NCI-H1092 (cell line): Measurements from ENCODE around the gene WDR1.

Experiments used
- DNase-seq: peaks from one replicate; lab custom pipeline; 2025; lab: John Stamatoyannopoulos, UW

WDR1 gene

DNA sequence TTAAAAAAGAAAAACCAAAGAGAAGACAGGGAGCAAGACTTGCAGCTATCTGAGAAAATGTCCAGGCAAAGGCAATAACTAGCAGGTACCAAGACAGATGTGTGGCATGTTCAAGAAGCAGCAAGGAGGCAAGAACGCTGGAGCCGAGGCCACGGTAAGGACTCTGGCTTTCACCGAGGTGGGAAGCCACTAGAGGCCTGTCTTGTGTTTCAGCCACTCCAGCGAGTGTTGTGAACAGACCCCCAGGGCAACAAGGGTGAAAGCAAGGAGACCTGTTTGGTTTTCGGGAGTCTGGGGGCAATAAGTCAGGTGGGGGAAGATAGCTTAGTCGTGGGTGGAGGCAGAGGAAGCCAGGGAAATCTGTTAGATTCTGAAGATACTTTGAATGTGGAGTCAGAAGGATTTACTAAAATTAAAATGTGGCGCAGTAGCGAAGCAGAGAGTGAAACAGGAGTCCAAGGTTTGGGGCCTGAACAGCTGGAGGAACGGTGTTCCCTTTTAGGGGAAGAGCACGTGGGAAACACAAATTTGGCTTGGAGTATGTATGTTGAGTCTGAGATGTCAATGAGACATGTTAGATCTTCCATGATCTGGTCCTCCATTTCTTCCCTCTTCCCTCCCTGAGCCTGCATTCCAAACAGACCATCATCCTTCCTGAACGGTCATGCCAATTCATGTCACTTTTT is 3.1 kb downstream of the WDR1 start:
- DNase-seq = no peak

DNA sequence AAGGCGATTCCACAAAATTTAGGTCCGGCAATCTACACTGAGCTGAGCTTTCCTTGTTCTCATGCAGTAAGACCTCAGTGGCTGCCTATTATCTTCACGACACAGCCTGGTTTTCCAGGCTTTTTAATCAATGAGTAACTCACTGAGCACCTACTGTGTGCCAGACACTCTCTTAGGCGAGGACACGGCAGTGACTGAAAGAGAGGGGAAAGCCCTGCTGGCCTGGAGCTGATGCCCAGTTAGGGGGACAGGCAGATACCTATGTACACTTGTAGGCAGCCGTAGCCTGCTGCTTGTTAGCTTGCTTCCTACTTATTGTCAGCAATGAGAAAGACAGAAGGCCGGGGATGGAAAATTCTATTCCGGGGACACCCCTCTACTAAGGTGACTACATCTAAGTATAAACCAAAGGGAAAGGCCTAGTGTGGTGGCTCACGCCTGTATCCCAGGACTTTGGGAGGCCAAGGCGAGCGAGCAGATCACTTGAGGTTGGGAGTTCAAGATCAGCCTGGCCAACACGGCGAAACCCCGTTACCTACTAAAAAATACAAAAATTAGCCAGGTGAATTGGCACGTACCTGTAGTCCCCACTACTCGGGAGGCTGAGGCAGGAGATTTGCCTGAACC is 3.8 kb downstream of the WDR1 start:
- no peak for DNase-seq

DNA sequence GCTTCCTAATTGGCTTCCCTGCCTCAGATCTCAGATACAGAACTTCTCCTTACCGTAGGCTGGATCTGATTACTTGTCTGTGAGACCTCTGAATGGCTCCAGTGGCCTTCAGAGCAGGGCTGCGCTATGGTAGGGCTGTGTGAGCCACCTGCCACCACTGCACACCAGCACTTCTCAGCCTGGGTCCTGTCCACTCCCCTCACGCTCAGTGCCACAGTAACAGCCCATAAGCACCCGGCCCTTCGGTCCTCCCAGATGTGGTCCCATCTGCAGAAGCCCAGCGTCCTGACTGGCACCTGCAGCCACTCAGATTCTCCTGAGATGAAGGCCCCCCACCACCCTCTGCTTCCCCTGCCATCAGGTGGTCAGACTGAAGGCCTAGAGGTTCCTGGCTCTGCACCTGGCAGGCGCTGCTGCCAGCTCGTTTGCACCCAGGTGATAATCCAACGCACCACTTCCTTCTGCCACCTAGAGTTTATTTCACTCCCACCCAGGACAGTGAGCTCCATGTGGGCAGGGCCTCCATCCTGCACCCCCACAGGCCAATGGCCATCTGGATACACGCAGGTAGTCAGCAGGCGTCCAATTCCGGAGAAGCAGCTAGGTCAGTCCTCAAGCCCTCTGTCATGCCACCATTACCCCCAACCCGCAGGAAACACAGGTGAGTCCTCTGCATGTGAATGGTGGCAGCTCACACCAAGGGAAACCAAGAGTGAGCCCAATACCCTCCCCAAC is 5.4 kb downstream of the WDR1 start:
- no peak for DNase-seq

DNA sequence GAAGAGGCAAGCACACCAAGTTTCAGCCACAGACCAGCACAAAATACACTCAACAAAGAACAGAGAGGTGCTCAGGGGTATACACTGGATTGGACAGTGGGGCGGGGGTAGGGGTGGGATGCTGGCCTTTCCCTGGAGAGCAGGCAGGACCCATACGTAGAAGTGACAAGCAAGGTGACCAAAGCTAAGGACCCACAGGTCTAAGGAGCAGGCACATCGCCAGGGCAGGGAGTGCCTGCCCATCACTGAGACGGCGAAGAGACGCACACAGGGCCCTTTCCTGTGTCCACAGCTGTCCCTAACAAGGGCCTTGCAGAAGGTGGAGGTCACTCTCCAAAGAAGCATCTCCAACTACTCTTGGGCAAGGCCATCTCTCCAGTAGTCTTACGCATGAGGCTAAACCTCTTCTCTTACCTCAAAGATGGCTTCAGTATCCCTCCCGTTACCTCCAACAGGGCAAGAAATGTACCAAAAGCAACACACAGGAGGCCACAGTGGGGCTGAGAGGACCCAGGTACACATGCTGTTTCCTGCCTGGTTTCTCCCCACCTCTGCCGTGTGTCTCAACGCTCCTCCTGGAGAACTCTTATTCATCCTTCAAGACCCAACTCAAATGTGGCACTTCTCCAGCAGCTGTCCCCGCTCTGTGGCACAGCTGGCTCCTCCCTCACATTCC is 6.5 kb downstream of the WDR1 start:
- DNase-seq = no peak

DNA sequence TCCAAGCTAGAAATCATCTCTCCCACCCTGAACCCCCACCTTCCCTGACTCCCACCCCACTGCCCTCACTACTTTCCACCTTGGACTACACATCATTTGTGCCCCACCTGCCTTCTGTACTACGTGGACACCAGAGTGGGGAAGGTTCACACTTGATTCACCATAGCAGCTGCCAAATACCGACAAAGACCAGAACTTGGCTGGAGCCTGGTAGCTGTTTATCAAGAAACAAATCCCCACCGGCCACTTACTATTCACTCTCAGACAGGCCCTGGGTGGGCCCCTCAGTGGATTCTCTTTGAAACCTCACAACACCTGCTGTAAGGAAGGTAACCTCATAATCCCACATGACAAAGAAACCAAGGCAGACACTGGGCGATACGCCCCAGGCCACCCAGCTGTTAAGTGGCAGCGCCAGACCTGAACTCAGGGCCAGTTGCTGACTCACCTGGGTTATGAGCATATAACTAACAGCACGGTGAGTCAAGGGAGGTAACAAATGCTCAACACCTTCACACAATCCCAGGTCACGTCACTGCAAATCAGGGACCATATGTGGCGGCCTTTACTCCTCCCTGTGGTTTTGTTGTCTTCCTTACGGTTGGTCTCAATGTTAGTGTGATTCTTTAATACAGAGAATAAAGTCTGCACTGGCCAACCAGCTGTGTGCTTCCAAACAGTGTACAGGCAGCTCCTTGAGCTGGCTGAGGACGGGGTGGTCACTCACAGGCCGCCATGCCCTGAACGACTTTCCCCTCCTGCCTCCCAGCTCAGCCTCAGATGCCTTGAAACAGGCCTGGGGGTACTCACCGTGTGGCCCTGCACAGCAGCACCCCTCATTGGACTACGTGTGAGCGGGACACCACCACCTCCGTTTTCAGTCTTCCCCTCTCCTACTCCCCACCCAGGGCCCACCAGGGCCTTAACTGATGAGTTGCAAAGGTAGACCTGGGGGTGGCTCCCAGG is 7.5 kb downstream of the WDR1 start:
- no peak for DNase-seq

DNA sequence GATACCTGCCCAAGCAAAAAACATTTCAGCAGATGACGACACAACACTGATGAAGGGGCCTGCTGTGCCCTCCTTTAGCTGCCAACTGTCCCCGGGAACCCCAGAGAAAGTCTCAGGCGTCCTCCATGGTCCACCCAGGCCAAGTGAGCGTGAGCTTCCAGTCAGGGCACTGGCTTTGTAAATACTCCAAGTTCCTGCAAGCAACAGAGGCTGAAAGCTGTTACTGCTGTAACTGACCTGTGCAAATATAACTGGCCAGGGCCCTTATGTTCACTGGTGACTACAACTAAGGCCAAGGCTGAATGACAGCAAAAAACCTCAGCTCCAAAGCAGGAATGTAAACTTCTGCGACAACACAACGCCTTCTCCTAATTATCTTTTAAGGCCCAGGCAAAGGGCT is 8.2 kb downstream of the WDR1 start:
- DNase-seq = no peak

DNA sequence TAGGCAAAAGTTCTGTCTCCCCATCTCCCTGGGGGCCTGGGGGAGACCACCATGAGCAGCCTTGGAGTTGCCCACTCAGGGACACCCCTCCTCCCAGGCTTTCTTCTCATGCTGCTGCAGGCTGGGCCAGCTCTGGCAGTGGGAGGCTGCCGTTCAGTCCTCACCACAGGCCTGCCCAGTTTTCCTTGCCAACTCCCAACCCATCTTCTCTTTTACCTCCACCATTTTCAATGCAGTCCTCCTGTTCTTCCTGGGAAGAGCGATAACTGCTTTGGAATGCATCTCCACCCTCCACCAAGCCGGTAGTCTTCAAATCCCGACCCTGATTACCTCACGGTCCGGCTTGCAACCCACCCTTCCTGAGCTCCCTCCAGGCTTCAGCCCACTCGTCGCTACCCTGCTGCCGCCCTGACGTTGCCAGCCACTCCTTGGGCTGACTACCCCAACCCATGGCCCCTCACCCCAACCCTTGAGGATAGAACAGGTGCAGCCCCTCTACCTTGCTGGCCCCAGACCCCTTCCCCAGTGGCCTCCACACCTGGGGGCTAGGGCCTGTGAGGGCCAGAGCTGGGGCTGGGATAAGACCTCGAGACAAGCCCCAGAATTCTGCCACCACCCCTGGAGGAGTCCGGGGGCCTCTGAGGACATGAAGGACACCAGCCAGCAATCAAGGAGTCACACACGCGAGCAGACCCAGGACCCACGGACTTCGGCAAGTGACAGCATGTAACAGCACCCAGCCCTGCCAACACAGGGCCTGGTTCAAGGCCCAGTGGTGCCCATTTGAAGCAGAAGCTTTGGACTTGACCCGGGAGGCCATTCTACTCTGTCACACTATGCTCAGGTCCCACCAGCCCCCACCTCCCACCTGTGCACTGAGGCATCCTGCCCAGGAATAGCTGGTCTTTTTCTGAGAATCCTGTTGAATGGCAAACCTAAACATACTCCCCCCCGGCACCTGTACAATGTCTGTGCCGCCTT is 9.2 kb downstream of the WDR1 start:
- DNase-seq = no peak

DNA sequence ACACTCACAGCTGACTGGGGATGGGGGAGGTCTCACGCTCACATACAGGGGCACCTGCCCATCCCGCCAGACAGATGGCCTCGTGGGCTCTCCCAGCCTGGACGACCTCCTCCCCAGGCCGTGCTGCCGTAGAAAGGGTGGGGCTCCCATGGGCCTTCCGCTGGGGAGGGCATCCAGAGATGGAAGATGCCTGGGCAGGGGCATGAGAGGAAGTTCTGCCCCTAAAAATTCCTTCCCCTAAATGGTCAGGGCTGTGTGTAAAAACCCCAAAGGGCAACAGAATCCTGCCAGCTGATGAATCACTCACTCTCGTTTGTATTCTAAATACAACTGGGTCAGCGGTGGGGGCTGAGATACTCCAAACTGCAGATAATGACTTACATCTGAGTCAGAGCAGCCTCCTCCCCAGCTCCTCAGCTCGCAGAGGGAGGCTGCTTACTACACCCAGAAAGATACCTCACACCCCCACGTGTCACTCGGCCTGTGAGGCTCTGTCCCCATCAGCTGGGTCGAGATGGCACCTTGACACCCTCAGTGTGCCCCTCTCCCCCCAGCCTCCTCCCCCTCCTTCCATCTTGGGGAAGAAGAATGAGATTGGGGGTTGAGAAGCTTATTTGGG is 10.1 kb downstream of the WDR1 start:
- no peak for DNase-seq

DNA sequence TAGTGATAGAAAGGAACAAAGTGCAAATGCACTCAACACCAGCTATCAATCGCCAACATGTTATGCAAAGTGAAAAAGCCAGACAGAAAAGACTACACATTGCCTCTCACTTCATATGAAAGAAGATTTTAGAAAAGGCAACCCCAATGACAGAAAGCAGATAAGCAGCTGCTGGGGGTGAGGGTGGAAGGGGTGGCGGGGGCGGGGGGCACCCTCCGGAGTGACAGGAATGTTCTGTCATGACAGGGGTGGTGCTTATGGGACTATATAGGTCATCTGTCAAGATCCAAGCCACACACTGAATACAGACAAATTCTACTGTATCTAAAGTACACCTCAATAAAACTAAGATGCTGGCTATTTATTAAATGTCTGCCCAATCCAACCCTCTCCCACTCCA is 10.7 kb downstream of the WDR1 start:
- DNase-seq = no peak

DNA sequence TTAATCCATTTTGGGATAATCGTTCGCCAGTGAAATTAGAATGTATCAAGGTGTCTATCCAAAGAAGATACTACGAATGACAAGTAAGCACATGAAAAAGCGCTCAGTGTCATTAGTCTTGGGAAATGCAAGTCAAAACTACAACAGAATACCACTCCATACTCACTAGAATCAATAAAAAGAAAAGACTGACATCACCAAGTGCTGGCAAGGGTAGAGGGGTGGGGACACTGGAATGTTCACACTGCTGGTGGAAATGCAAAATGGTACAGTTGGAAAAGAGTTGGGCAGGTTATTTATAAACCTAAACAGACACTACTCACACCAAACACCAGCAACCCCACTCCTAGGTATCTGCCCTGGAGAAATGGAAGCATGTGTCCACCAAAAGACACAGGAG is 11.2 kb downstream of the WDR1 start:
- DNase-seq = no peak

DNA sequence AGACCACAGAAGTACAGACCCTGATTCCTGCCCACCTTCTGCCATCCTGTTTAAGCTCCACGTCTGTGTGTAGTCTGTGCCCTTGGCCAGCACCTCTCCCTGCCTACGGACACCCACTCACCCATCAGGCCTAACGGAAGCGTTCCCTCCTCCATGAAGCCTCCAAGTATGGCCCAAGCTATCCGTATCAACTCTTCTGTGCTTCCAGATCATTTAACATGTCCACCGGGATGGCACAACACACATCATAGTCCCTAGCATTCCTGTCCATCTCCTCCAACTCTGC is 11.7 kb downstream of the WDR1 start:
- DNase-seq = no peak

DNA sequence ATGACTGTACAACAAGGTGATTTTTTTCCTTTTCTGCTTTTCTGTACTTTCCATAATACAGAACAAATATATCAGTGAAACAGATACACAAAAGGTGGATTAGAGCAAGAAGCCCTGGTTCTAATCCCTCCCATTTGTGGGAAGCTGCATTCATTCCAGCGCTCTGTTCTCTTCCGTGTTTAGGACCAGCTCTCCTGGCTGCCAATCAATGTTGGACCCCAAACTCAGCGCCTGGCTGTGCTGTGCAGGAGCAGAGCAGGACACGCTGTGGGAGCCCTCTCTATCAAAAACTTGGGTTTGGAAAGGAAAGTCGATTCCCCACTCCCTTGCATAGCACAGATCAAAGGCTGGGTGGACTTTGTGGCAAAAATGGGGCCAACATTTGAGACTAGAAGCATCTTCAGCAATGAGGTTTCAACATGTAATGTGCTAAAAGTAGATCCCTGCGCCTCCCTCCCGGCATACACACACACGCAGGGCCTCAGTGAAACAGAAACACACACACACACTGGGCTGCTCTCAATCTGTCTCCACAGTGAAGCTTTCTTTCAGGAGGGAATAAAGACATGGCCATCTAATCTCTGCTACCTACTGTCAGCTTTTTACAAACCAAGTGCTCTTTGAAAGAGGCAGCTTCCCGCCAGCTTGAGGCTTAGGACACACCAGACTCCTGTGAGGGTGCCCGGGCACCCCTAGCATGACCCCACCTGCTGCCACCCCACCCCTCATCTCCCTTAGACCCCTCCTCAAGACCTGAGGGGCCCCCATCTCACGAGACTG is 12.2 kb downstream of the WDR1 start:
- DNase-seq = no peak

DNA sequence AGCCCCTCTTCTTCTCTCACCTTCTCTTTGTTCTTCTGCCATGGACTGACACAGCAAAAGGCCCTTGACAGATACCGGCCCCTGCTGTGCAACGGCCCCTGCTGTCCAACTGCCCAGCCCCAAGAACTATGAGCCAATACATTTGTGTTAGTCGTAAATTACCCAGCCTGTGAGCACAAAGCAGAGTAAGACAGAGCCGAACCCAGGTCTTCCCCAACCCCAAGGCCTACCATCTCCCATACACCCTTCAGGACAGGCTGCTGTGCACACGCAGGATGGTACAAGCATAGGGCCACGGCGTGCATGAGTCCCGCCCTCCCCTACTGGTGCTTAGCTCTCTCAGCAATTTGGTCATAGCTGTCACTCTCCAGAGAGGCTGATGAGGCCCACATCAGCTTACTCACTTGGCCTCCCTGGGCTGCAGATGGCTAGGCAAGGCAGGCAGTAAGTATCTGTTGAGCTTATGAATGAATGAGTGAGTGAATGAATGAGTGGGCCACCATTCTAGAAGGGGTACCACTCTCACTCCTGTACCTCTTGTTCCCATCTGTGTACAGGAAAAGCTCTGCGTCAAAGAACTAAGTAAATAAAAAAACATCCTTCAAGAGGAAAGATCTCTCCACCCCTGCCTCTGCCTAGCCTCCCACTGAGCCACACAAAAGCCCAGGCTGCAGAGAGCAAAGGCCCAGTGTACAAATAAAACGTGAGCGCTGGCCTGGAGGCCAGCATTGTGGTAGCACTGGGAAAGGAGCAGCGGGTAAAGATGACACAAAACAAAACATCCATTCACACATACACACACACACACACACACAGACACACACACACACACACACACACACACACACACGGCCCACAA is 13.9 kb downstream of the WDR1 start:
- no peak for DNase-seq

DNA sequence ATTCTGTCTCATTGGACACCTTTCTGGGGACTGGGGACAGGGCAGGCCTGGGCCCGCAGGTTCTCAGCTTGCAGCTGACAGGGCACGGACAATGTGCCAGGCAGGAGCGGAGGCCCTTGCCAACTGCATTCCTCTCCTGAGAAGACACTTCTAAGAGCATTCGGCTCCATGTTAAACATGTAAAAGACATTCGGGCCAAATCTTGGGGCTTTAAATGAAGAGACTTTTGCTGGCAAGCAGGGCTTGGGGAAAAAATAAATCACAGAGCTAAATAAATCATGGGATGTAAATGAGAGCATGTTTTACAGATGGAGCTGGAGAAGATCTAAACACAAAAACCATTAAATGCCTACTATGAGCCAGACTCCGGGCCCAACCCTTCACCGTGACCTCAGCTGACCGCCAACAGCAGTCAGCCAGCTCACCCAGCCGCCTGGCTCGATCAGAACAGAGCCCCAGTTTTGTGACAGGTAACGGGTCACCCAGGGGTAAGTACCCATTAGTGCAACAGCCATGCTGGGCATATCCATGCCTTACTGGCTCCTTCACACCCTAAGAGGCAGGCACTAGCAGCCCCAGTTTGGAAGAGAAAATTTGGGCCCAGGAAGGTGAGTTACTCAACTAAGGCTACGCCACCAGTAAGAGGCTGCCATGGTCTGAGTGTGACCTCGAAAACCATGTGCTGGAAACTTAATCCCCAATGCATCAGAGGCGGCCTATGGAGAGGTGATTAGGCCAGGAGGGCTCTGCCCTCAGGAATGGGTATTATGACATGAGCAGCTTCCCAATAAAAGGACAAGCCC is 14.7 kb downstream of the WDR1 start:
- DNase-seq = no peak

DNA sequence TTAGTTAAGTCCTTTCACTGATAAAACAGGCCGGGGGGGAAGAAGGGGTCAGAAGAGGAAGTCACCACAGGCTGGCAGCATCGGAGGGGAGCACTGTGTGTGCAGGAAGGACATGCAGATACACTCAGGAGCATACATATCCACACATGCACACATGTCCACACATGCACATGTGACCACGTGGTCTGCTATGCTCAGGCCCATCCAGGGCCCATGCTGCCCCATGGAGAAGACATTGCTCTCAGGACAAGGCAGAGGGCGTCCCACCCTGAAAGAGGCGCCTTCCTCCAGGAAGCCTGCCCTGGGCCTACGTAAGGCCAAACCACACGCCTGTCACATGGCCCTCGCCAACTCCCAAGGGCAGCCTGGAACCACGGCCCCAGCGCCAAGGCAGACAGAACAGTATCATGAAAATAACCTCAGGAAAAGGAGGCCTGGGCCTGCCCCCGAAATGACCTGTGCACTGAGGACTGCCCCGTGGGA is 15.8 kb downstream of the WDR1 start:
- DNase-seq = no peak

DNA sequence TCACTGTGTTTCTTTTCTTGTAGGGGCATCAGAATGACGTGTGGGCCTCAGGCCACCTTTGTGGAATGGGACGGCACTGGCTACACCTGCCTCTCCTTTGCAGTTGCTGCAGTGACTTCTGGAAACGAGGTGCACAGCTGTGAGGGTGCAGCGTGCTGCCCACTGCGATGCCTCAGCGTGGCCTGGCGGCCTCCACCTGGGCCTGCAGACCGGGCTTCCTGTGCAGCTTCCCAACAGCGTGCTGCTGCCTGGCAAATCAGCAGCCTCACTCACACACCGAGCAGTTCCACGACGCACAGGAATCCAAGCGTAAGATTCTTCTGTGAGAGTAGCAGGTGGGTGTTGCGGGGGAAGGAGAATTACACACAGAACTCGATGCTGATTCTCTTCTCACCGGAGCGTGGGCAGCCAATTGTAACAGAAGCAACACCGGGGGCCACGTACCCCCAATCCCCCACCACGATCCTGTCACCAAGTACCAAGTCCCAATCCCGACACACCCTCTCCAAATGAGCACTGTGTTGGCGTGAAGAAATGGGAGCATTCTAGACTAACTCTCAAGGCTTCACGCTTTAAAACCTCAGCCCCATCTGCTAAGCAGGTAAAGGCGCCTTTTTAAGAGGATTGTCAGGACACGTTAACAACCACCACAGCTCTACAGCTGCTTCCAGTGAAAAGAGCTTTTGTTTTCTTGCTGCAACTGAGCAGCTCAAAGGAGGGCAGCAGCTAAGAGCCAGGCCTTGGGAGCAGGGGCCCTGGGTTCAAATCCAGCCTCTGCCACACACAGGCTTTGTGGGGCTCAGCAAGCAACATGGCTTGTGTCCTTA is 16.9 kb downstream of the WDR1 start:
- DNase-seq = no peak

DNA sequence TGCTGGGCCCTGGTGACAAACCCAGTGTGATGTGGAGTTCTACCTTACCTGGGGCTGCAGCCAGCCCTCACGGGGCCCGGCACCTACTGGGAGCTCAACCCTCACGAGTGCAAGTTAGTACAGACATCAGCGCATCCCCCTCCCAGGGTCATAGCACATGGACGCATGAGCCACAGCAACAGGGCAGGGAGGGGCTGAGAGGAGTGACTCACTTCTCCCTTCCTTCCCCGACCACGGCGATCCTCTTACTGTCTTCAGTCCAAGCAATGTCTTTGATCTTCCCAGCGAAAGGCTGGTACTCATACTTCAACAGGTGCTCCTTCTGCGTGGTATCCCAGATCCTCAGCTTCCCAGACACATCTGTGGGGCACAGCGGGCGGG is 17.8 kb downstream of the WDR1 start:
- no peak for DNase-seq
